ENCODE data around the gene ANKS1A.

GRCh38 chr6:35018746-35019145, 129.7 kb downstream of the ANKS1A start:
- TF ChIP-seq CTCF (conservative IDR thresholded peaks at IDR 0.05; ENCODE audit: low read depth in 2 of 2), result no peak
- TF ChIP-seq CREB1 (CRISPR knock-in tag; IDR thresholded peaks at IDR 0.05; ENCODE audit: low read depth), result no peak
- no peak for TF ChIP-seq NANOG (IDR thresholded peaks at IDR 0.05; ENCODE audit: borderline replicate concordance)
- no peak for TF ChIP-seq EZH2 (IDR thresholded peaks at IDR 0.05; ENCODE audit: low read depth, unreplicated experiment)
- no peak for TF ChIP-seq EZH2phosphoT487 (IDR thresholded peaks at IDR 0.05; ENCODE audit: unreplicated experiment)
- TF ChIP-seq POLR2AphosphoS5 (IDR thresholded peaks at IDR 0.05; ENCODE audit: low read depth), result no peak

Measured in GM23338 (cell line).